GM12865 (cell line): ENCODE data around the gene RAI2.

Source experiments
- DNase-seq: peaks from one replicate; pipeline ENCODE4 v3.0.0; 2010; ENCODE audit warnings: low read depth
- H3K4me3 ChIP-seq: 2 replicates; pipeline ENCODE4 v1.5.1; 2011; ENCODE audit warnings: mild to moderate bottlenecking, low read depth, low read length, control low read depth
- TF ChIP-seq, protein P1 (sequence below): IDR thresholded peaks from 2 replicates; pipeline ENCODE4 v1.5.1; 2011; ENCODE audit warnings: low read length, control low read depth, low read depth, inconsistent platforms; ENCODE audit not compliant: insufficient read depth; ENCODE audit errors: missing control alignments

Gene RAI2

GRCh38 chrX:17778997-17779396 lies 82.1 kb downstream of the RAI2 start:
- DNase-seq, result no peak
- TF ChIP-seq, protein P1, sequence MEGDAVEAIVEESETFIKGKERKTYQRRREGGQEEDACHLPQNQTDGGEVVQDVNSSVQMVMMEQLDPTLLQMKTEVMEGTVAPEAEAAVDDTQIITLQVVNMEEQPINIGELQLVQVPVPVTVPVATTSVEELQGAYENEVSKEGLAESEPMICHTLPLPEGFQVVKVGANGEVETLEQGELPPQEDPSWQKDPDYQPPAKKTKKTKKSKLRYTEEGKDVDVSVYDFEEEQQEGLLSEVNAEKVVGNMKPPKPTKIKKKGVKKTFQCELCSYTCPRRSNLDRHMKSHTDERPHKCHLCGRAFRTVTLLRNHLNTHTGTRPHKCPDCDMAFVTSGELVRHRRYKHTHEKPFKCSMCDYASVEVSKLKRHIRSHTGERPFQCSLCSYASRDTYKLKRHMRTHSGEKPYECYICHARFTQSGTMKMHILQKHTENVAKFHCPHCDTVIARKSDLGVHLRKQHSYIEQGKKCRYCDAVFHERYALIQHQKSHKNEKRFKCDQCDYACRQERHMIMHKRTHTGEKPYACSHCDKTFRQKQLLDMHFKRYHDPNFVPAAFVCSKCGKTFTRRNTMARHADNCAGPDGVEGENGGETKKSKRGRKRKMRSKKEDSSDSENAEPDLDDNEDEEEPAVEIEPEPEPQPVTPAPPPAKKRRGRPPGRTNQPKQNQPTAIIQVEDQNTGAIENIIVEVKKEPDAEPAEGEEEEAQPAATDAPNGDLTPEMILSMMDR, result no peak
- no peak overlapping the region for H3K4me3 ChIP-seq

DNA sequence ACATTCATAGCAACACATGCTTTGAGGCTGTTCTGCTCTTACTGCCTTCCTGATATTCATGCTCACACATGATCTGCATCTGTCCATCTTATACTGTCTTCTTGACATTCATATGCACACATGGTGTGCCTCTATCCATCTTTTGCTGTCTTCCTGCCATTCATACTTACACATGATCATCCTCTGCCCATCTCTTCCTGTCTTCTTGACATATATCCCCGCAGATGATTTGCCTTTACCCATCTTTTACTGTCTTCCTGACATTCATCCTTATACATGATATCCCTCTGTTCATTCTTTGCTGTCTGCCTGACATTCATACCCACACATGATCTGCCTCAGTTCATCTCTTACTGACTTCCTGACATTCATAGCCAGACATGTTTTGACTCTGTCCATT lies 87.0 kb downstream of the RAI2 start:
- no peak overlapping the region for H3K4me3 ChIP-seq
- no peak for DNase-seq
- TF ChIP-seq, protein P1, result no peak

- no peak overlapping the region for H3K4me3 ChIP-seq
Observed at GRCh38 chrX:17773221-17773876, 87.7 kb downstream of the RAI2 start.

DNA sequence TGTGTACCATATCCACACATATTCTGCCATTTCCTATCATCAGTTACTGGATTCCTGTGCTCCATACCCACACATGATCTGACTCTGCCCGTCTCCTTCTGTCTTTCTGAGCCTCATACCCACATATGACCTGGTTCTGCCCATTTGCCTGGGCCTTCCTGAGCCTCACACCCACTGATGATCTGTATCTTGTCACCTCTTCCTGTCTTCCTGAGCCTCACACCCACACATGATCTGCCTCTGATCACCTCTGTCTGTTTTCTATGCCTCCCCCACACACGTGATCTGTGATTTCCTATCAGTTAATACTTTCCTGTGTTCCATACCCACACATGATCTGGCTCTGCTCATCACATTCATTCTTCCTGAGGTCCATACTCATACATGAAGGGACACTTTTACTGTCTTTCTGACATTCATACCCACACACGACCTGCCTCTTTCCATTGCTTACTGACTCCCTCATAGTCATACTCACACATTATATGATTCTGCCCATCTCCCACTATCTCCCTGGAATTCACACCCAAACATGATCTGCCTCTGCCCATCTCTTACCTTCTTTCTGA lies 91.3 kb downstream of the RAI2 start:
- H3K4me3 ChIP-seq, result no peak overlapping the region
- no peak for DNase-seq
- TF ChIP-seq, protein P1, result no peak

More at GRCh38 chrX:17773221-17773876, 87.7 kb downstream of the RAI2 start:
- TF ChIP-seq, protein P1, result no peak
- DNase-seq, result no peak

DNA sequence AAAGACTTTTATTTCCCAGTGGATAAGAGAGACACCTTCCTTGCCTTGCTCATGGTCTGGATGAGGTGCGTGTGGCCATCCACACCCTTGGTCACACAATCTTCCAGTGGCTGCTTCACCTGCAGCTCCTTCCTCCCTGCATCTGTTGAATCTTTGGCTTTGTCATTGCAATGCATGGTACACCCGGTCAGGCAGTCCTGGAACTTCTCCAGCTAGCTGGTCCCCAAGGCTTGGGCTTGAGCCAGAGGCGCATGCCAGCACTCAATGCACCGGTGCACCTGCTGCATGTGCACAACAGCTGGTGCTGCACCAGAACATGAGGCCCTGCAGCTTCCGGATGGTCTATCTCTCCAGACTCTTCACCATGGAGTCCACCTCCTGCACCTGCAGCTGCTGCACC lies 92.1 kb downstream of the RAI2 start:
- H3K4me3 ChIP-seq, result no peak overlapping the region
- TF ChIP-seq, protein P1, result no peak
- no peak for DNase-seq

DNA sequence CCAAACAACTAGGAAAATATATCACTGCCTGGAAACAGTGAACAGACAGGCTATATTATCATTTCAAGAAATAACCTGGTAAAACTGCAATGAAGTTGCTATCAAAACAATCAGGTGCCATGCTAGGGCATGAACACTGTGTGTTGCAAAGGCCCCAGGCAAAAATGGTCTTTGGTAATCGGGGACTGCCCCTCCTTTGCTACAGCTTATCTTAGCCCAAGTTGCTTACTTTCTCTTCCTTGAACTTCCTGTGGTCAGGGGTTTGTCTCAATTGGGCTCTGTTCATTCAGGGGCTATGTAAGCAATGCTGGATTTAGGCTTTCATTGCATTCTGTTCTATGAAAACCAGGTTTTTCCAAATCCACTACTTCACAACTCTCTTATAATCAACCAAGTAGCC lies 93.4 kb downstream of the RAI2 start:
- no peak overlapping the region for H3K4me3 ChIP-seq
- TF ChIP-seq, protein P1, result no peak
- DNase-seq, result no peak

- TF ChIP-seq, protein P1, result no peak
- no peak for DNase-seq
- H3K4me3 ChIP-seq, result no peak overlapping the region
Observed at GRCh38 chrX:17759990-17760389, 101.1 kb downstream of the RAI2 start.
